HG03521 (cell line): Measurements from ENCODE around the gene SRGAP3.

Experiments
- ATAC-seq: cut with Tn5 transposase; IDR thresholded peaks from one replicate; pipeline ENCODE4 v1.9.1; 2021; ENCODE audit warnings: mild to moderate bottlenecking, moderate library complexity; ENCODE audit not compliant: unreplicated experiment

Gene SRGAP3

GRCh38 chr3:9026320-9027045, 223.0 kb downstream of the SRGAP3 start:
- no peak for ATAC-seq

GRCh38 chr3:9024341-9024740, 225.1 kb downstream of the SRGAP3 start:
- no peak for ATAC-seq

- ATAC-seq, result no peak
Observed at GRCh38 chr3:9023226-9023590, 226.2 kb downstream of the SRGAP3 start.

- ATAC-seq, result no peak
Observed at GRCh38 chr3:9022305-9023225, 226.9 kb downstream of the SRGAP3 start.

- ATAC-seq, result no peak
Observed at GRCh38 chr3:9021271-9022009, 228.0 kb downstream of the SRGAP3 start.

GRCh38 chr3:9020426-9020825, 229.0 kb downstream of the SRGAP3 start:
- ATAC-seq, result no peak

- no peak for ATAC-seq
Observed at GRCh38 chr3:9019259-9019961, 230.0 kb downstream of the SRGAP3 start.

- ATAC-seq, result no peak
Observed at GRCh38 chr3:9015250-9015649, 234.2 kb downstream of the SRGAP3 start.

- ATAC-seq, result no peak
Observed at GRCh38 chr3:9013782-9014563, 235.5 kb downstream of the SRGAP3 start.

- ATAC-seq, result no peak
Observed at GRCh38 chr3:9012521-9012920, 236.9 kb downstream of the SRGAP3 start.

GRCh38 chr3:9009976-9010545, 239.4 kb downstream of the SRGAP3 start:
- no peak for ATAC-seq

- ATAC-seq, result no peak
Observed at GRCh38 chr3:9008550-9009255, 240.7 kb downstream of the SRGAP3 start.

GRCh38 chr3:9007928-9008327, 241.5 kb downstream of the SRGAP3 start:
- ATAC-seq, result no peak

- no peak for ATAC-seq
Observed at GRCh38 chr3:9007213-9007612, 242.2 kb downstream of the SRGAP3 start.

- ATAC-seq, result no peak
Observed at GRCh38 chr3:9000041-9000440, 249.4 kb downstream of the SRGAP3 start.

GRCh38 chr3:8997151-8997550, 252.3 kb downstream of the SRGAP3 start:
- no peak for ATAC-seq

- ATAC-seq, result no peak
Observed at GRCh38 chr3:8996681-8997121, 252.7 kb downstream of the SRGAP3 start.

- no peak for ATAC-seq
Observed at GRCh38 chr3:8996216-8996615, 253.2 kb downstream of the SRGAP3 start.

- no peak for ATAC-seq
Observed at GRCh38 chr3:8994226-8994625, 255.2 kb downstream of the SRGAP3 start.
